Stimulated activated naive CD4-positive, alpha-beta T cell treated with Interleukin-2 at 50 U/mL for 16 hours (primary cell): ENCODE data around the gene NCOA3.
A peak's percentile ranks its signal among the peaks of the same experiment; 100 is the strongest.

Experiments used
- DNase-seq: peaks from one replicate; lab custom pipeline; 2025; lab: John Stamatoyannopoulos, UW

NCOA3 gene

DNA sequence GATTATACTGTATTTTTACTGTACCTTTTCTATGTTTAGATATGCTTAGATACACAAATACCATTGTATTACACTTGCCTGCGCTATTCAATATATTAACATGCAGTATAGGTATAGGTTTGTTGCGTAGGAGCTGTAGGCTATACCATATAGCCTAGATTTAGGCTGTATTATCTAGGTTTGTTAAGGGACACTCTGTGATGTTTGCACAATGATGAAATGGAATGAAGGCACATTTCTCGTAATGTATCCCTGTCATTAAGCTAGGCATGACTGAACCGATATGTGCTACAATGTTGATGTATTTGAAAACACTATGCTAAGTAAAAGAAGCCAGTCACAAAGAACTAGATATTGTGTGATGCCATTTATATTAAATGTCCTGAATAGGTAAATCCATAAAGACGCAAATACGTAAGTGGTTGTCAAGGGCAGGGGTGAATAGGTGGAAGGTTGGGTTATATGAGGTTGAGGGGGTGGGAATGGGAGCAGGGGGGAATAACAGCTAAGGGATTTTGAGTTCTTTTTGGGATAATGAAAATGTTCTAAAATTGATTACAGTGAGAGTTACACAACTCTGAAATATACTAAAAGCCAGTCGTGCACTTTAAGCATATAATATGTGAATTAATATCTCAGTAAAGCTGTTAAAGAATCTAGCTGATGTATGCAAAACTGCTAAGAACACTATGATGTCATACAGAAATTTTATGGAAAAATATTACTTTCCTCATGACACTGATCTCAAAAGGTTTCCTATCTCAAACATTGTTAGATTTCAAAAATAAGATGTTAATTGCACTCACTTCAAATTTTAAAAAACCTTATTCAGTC, 97.4 kb downstream of the NCOA3 start:
- no peak for DNase-seq

DNA sequence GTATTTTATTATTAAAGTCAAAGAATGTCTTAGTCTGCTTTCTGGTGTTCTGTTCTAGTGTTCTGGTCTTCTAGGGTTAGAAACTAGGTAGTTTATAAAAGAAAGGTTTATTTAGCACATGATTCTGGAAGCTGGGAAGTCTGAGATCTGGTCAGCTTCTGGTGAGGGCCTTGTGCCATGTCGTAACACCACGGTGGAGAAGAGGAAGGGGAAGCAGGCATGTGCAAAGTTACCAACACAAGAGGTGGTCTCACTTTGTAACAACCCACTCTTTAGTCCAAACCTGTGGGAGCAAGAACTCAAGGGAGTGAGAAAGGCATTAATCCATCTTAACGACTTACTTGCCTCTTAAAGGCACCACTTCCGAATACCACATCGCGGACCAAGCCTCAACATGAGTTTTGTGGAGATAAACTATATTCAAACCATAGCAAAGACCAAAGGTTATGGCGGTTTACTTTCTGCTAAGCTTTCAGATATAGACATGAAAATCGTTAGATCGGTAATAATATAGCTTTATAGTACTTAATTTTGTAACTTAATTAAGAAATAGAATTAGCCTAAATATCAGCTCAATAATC, 99.4 kb downstream of the NCOA3 start:
- no peak for DNase-seq

GRCh38 chr20:47603260-47603659, 101.6 kb downstream of the NCOA3 start:
- DNase-seq: no peak

- no peak for DNase-seq
Observed at GRCh38 chr20:47605673-47606413, 104.2 kb downstream of the NCOA3 start.

GRCh38 chr20:47606414-47606982, 104.8 kb downstream of the NCOA3 start:
- no peak for DNase-seq

- no peak for DNase-seq
Observed at GRCh38 chr20:47606983-47607613, 105.4 kb downstream of the NCOA3 start.

- no peak for DNase-seq
Observed at GRCh38 chr20:47609001-47609400, 107.3 kb downstream of the NCOA3 start.

DNA sequence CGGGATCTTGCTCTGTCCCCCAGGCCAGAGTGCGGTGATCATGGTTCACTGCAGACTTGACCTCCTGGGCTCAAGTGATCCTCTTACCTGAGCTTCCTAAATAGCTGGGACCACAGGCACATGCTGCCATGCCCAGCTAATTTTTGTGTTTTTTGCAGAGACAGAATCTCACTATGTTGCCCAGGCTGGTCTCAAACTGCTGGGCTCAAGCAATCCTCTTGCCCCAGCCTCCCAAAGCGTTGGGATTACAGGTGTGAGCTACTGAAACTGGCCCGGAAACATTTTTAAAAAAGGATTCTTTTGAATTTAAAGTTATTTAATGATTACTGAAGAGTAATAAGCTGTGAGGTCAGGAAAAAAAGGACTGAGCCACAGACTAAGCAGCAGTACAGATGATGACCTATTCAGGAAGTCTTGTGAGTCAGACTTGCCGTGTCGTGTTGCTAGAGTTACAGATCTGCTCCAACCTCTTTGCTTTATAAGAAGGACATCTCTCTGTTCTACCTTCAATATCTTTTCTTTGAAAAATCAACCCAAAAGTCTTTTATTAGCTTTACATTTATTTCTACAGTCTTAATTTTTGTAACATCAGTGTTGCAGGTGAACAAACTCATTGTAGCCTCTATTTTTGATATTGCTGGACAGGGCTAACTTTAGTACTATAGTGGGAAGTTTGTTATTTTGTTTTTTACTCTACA, 108.7 kb downstream of the NCOA3 start:
- peak; percentile 66 for DNase-seq

- DNase-seq: no peak
Observed at GRCh38 chr20:47610945-47611250, 109.2 kb downstream of the NCOA3 start.

DNA sequence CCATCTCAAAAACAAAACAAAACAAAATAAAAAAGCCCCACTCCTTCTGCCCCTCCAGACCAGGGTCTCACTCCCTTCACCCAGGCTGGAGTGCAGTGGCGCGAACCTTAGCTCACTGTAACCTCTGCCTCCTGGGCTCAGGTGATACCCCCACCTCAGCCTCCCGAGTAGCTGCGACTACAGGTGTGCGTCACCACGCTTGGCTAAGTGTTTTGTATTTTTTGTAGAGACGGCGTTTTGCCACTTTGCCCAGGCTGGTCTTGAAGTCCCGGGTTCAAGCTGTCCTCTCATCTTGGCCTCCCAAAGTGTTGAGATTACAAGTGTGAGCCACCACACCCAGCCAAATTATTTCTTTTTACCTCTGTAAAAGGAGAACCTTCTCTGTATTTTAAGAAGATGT, 110.1 kb downstream of the NCOA3 start:
- no peak for DNase-seq

DNA sequence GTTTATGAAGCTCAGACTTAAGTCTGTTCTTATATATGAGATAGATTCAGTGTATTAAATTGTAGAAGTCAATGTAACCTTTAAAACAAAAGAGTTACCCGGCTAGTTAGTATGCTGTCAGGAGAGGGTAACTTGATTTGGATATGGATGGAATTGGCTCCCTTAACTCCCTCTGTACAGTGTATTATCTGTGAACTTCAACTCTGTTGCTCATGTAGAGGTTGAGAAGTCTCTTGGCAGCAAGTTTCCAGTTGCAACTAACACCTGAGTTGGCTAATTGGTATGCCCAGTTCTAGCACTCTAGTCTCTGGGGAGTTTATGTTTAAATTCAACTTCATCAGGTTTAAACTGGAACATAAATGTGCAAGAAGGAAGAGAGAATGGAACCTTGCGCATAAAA, 111.0 kb downstream of the NCOA3 start:
- no peak for DNase-seq

DNA sequence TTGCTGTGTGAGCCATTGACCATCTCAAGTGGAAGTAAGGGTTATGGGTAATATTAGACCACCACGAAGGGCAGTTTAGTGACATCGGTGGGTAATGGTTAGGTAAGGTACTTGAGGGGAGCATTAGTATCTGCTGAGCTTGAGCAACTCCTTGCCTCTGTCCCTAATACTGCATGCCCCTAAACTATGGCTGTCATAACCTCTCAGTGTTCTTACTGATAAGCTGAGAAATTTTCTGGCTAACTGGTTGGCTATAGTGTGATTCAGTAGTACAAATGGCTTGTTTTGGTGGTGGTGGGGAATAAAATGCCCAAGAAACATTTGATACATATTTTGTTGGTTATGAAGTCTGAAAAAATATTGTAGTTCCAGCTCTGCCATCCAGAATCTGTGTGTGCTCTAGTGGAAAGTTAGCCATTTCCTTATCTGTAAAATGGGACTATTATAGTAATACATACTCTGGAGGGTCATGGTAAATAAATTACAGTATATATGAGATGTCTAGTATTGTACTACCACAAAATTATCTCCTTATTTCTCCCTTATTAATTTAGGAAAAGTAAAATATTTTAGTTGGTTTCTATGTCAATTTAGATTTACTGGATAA, 113.1 kb downstream of the NCOA3 start:
- no peak for DNase-seq

- DNase-seq: no peak
Observed at GRCh38 chr20:47618479-47618878, 116.8 kb downstream of the NCOA3 start.

DNA sequence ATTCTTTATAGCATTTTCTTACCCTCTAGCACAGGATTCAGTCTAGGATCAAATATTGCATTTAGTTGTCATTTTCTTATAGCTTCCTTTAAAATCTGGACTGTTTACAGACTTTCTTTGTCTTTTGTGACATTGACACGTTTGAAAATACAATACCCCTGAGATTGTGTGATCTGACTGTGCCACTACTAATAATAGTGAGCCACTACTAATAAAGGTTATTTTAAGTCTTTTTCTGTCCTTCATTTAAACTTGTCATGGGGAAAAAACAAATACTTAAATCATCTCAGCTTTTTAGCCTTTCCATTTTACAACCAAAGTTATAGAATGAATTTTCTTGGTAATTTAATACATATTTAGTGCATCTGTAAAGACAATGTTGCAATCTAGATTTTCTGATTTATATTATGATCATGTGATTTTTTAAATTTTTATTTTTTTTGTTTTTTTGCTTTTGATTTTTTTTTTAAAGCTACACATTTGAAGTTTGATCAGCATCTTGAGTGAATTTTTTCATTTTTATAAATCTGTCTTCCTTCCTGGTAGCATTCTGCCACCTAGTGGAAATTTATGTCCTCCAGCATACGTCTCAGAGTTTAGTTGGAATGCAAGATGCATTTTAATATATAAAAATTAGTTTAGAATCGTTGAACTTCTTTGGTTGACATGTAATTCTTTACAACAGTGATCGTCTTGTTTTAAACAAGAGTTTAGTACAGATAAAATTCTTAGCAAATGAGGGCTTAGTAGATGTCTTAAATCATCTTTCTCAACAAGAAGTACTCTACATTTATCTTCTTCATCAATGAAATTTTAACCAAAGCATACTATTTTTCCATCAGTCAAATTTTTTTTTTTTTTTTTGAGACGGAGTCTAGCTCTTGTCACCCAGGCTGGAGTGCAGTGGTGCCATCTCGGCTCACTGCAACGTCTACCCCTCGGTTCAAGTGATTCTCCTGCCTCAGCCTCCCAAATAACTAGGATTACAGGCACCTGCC, 119.4 kb downstream of the NCOA3 start:
- no peak for DNase-seq

DNA sequence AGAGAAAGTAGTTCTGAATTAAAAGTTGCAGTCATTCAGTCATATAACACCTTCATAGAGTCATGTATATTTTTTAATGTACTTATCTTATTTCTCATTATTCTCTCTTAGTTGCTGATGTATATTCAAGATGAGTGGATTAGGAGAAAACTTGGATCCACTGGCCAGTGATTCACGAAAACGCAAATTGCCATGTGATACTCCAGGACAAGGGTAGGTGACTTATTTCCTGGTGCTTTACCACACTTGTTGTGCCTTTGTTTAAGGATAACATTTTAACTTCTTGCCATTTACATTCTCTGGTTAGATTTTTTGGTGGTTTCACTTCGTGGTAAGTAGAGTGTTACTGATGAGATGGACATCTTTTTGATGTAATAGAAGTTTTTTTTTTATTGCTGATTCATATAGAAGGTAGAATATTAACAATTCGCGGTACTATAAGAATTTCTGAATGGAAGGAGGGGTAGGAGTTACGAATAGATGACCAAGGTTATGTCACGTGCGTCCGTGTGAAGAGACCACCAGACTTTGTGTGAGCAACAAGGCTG, 120.5 kb downstream of the NCOA3 start:
- no peak for DNase-seq

- DNase-seq: no peak
Observed at GRCh38 chr20:47623206-47623605, 121.5 kb downstream of the NCOA3 start.

GRCh38 chr20:47627540-47627939, 125.9 kb downstream of the NCOA3 start:
- no peak for DNase-seq

DNA sequence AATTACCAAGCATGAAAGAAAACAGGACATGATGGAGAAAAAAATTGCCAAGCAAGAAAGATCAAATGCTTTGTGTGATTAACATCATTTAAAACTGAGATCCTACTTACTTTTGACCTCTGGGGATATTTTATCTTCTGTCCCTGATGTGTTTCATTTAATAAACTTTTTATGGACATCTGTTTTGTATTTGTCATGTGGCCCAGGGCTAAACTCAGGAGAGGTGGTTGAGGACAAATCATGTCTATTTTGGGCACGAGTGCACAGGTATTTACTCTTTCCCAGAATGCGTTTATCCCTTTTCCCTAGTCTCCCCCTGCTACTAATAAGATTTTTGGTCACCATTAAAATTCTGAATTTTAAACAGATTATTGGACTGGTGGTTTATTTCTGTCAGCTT, 128.2 kb downstream of the NCOA3 start:
- no peak for DNase-seq

DNA sequence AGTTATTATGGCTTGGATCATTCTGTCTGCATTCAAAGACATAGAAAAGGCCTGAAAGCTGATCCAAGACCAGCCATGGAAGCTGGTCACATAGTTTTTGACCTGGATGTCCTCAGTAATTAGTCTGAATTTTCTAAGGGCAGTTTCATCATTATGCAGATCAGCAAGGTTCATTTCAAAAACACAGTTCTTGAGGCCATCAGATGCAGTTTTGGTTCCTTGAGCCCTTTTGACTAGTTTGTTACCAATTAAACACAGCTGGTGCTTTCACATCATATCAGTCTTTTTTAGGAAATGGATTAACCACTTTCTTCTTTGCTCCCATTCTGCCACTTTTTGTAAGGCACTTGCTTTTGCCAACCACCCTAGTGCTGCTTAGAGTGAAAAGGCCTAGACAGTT, 129.4 kb downstream of the NCOA3 start:
- no peak for DNase-seq

DNA sequence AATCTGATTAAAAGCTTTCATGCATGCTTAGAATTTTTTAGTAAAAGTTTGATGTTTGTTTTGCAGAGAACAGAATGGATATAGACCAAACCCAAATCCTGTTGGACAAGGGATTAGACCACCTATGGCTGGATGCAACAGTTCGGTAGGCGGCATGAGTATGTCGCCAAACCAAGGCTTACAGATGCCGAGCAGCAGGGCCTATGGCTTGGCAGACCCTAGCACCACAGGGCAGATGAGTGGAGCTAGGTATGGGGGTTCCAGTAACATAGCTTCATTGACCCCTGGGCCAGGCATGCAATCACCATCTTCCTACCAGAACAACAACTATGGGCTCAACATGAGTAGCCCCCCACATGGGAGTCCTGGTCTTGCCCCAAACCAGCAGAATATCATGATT, 133.6 kb downstream of the NCOA3 start:
- DNase-seq: no peak
